Measurements from ENCODE around the gene DNAI1.

DNAI1 gene

GRCh38 chr9:34560599-34561214 lies 102.1 kb downstream of the DNAI1 start:
- DNase-seq = no peak

GRCh38 chr9:34562135-34562745 lies 103.6 kb downstream of the DNAI1 start:
- DNase-seq = no peak

GRCh38 chr9:34563262-34563661 lies 104.7 kb downstream of the DNAI1 start:
- no peak for DNase-seq

GRCh38 chr9:34564617-34565016 lies 106.0 kb downstream of the DNAI1 start:
- DNase-seq = no peak

GRCh38 chr9:34565856-34566255 lies 107.3 kb downstream of the DNAI1 start:
- DNase-seq = no peak

- no peak for DNase-seq
Observed at GRCh38 chr9:34566322-34566721, 107.7 kb downstream of the DNAI1 start.

- no peak for DNase-seq
Observed at GRCh38 chr9:34566972-34567371, 108.4 kb downstream of the DNAI1 start.

- DNase-seq = no peak
Observed at GRCh38 chr9:34568133-34568532, 109.5 kb downstream of the DNAI1 start.

GRCh38 chr9:34568774-34569173 lies 110.2 kb downstream of the DNAI1 start:
- no peak for DNase-seq

- no peak for DNase-seq
Observed at GRCh38 chr9:34570376-34570775, 111.8 kb downstream of the DNAI1 start.

Data from SW 1271 (cell line).